HG02970 (cell line): Measurements from ENCODE around the gene SLC29A3.
"Not testable (repeated sequence)": the region's sequence is repeated elsewhere in the genome, so short reads cannot be mapped to it uniquely, and the experiment has no call there.

Experiments
- ATAC-seq: cut with Tn5 transposase; IDR thresholded peaks from one replicate; pipeline ENCODE4 v1.9.1; 2021; ENCODE audit warnings: mild to moderate bottlenecking, moderate library complexity, moderate number of reproducible peaks; ENCODE audit not compliant: unreplicated experiment, low FRiP score

The SLC29A3 gene

GRCh38 chr10:71319042-71319799, at the start of gene SLC29A3:
SLC29A3 (plus strand) TSS chr10:71319259; CDS start chr10:71319310, 51 bp downstream.
- no peak for ATAC-seq

- ATAC-seq: no peak
Observed at GRCh38 chr10:71269301-71270288, 49.5 kb upstream of the SLC29A3 start.

GRCh38 chr10:71270301-71271220, 48.5 kb upstream of the SLC29A3 start:
- ATAC-seq: no peak

GRCh38 chr10:71271662-71272055, 47.4 kb upstream of the SLC29A3 start:
- ATAC-seq: no peak

GRCh38 chr10:71272056-71272771, 46.8 kb upstream of the SLC29A3 start:
- no peak for ATAC-seq

GRCh38 chr10:71272974-71273373, 46.1 kb upstream of the SLC29A3 start:
- not testable (repeated sequence) for ATAC-seq

- ATAC-seq: no peak
Observed at GRCh38 chr10:71273506-71273905, 45.6 kb upstream of the SLC29A3 start.

GRCh38 chr10:71274901-71275796, 43.9 kb upstream of the SLC29A3 start:
- no peak for ATAC-seq

GRCh38 chr10:71276873-71277272, 42.2 kb upstream of the SLC29A3 start:
- no peak for ATAC-seq

- no peak for ATAC-seq
Observed at GRCh38 chr10:71277914-71278665, 41.0 kb upstream of the SLC29A3 start.

GRCh38 chr10:71278691-71279588, 40.1 kb upstream of the SLC29A3 start:
- no peak for ATAC-seq

- ATAC-seq: no peak
Observed at GRCh38 chr10:71279590-71280170, 39.4 kb upstream of the SLC29A3 start.

GRCh38 chr10:71280216-71280615, 38.8 kb upstream of the SLC29A3 start:
- ATAC-seq: no peak

GRCh38 chr10:71280825-71281224, 38.2 kb upstream of the SLC29A3 start:
- no peak for ATAC-seq

GRCh38 chr10:71281646-71282322, 37.3 kb upstream of the SLC29A3 start:
- ATAC-seq: no peak

GRCh38 chr10:71282323-71282680, 36.8 kb upstream of the SLC29A3 start:
- ATAC-seq: no peak
